SK-N-MC (cell line): Measurements from ENCODE around the gene ARHGAP31.

Source experiments
- DNase-seq: peaks from one replicate; pipeline ENCODE4 v3.0.0-alpha.2; 2011; ENCODE audit warnings: low read depth, low spot score
- H3K27ac ChIP-seq: fragments of 200-600 bp; sonication (generic); 2 replicates; pipeline ENCODE4 v1.5.1; 2016; ENCODE audit warnings: mixed run types
- H3K36me3 ChIP-seq: fragments of 200-600 bp; sonication (generic); 2 replicates; pipeline ENCODE4 v1.6.1; 2017; ENCODE audit warnings: antibody characterized with exemption, low read length, mixed read lengths; ENCODE audit not compliant: insufficient read depth
- H3K4me3 ChIP-seq: fragments of 200-600 bp; sonication (generic); 2 replicates; pipeline ENCODE4 v1.5.1; 2016
- H3K9ac ChIP-seq: fragments of 200-600 bp; sonication (generic); 2 replicates; pipeline ENCODE4 v1.8.0; 2017; ENCODE audit warnings: mixed run types, mixed read lengths; ENCODE audit not compliant: insufficient read length
- H3K9me3 ChIP-seq: fragments of 200-600 bp; sonication (generic); 2 replicates; pipeline ENCODE4 v1.6.1; 2017; ENCODE audit warnings: low read depth, mild to moderate bottlenecking, antibody characterized with exemption, low read length, moderate library complexity, mixed read lengths
- EZH2 ChIP-seq: fragments of 200-600 bp; sonication (generic); IDR thresholded peaks from one replicate; pipeline ENCODE4 v1.6.1; 2017; ENCODE audit warnings: antibody characterized with exemption
- FOXP2 ChIP-seq: optimal IDR thresholded peaks from 2 replicates; pipeline ENCODE3; 2011; ENCODE audit warnings: mild to moderate bottlenecking, moderate library complexity; ENCODE audit not compliant: insufficient read depth; ENCODE audit errors: extremely low read length, control extremely low read depth
- POLR2AphosphoS5 ChIP-seq: IDR thresholded peaks from 2 replicates; pipeline ENCODE4 v1.6.1; 2012; ENCODE audit warnings: mild to moderate bottlenecking, low read depth, low read length, borderline replicate concordance

ARHGAP31 gene

DNA sequence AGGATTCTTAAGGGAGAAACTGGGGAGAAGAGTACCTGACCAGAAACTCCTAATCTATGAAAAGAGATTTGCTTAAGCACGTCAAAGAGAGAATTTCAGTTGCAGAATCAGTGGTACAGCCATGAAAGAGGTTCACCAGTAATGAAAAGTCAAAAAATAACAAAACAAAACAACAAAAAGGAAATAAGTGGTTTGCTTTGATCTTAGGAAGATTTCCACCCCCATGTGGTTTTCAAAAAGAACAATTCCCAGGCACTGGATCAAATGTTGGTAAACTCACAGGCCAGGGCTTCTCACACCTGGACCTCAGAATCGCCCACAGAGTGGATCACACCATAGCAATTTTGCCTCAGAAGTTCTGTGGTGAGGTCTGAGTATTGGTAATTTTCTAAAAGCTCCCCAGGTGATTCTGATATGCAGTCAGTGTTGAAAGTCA is 101.8 kb downstream of the ARHGAP31 start:
- no peak for DNase-seq
- Histone ChIP-seq H3K4me3 (no peak overlapping the region), H3K9ac (no peak overlapping the region), H3K9me3 (no peaks in the 10 kb centered on the region), H3K36me3 (peaks cover 19% of the 10 kb centered on the region), H3K27ac (no peak overlapping the region)
- TF ChIP-seq POLR2AphosphoS5 (no peak), EZH2 (no peak), FOXP2 (no peak)

DNA sequence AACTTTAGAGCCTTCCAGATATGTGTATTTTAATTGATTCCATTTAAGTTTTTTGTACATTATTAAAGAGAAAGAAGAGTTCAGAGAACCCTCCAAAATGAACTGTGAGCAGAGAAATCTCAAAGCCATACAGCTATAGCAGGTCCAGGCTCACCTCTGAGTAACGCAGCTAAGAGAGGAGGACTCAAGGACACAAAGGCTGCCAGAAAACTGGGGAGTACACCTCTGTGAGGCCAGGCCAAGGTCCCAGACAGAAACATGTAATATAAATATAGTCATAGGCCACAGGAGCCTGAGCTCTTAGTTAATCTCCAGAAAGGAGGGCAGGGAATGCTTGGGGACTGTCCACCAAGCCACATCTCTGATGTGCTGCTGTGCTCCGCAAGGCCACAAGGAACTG is 102.7 kb downstream of the ARHGAP31 start:
- Histone ChIP-seq H3K9me3 (no peaks in the 10 kb centered on the region), H3K9ac (no peak overlapping the region), H3K4me3 (no peak overlapping the region), H3K27ac (no peak overlapping the region), H3K36me3 (peaks cover 19% of the 10 kb centered on the region)
- TF ChIP-seq EZH2 (no peak), POLR2AphosphoS5 (no peak), FOXP2 (no peak)
- no peak for DNase-seq

DNA sequence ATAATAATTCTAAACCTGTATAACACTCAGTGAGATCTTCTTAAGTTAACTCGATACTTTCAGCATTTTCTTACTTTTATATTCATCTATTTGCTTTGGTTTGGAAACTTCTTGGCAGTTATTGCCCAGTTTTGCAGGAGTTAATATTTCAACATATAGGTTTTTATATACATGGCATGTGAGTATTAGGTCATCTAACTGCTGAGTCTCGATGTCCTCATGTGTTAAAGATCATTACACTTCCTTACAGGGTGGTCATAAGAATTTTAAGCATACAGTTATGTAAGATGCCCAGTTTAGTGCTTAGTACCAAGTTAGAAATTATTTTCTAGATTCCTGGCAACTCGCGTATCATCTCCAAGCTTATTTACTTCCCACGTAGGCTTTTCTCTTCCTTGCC is 106.3 kb downstream of the ARHGAP31 start:
- H3K9me3 ChIP-seq: no peaks in the 10 kb centered on the region
- H3K27ac ChIP-seq: no peak overlapping the region
- H3K9ac ChIP-seq: no peak overlapping the region
- TF ChIP-seq POLR2AphosphoS5 (no peak), FOXP2 (no peak), EZH2 (no peak)
- no peak overlapping the region for H3K4me3 ChIP-seq
- no peak for DNase-seq
- peaks cover 17% of the 10 kb centered on the region for H3K36me3 ChIP-seq

DNA sequence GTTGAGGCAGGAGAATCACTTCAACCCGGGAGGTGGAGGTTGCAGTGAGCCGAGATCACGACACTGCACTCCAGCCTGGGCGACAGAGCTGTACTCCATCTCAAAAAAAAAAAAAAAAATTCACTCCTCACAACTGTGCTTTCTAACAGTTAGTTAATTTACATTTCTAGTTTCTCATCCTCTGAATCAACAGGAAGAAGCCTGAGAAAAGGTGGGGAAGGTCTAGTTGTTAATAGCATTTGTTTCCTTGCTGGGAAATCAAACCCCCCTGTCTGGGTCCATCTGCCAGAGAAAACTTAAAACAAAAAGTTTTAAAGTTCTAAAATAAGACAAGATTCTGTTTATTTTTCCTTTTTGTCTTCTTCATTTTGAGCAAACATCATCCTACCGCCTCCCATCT is 106.9 kb downstream of the ARHGAP31 start:
- Histone ChIP-seq H3K9ac (no peak overlapping the region), H3K9me3 (no peaks in the 10 kb centered on the region), H3K4me3 (no peak overlapping the region), H3K36me3 (peaks cover 14% of the 10 kb centered on the region), H3K27ac (no peak overlapping the region)
- no peak for DNase-seq
- TF ChIP-seq POLR2AphosphoS5: no peak
- no peak for TF ChIP-seq FOXP2
- no peak for TF ChIP-seq EZH2

DNA sequence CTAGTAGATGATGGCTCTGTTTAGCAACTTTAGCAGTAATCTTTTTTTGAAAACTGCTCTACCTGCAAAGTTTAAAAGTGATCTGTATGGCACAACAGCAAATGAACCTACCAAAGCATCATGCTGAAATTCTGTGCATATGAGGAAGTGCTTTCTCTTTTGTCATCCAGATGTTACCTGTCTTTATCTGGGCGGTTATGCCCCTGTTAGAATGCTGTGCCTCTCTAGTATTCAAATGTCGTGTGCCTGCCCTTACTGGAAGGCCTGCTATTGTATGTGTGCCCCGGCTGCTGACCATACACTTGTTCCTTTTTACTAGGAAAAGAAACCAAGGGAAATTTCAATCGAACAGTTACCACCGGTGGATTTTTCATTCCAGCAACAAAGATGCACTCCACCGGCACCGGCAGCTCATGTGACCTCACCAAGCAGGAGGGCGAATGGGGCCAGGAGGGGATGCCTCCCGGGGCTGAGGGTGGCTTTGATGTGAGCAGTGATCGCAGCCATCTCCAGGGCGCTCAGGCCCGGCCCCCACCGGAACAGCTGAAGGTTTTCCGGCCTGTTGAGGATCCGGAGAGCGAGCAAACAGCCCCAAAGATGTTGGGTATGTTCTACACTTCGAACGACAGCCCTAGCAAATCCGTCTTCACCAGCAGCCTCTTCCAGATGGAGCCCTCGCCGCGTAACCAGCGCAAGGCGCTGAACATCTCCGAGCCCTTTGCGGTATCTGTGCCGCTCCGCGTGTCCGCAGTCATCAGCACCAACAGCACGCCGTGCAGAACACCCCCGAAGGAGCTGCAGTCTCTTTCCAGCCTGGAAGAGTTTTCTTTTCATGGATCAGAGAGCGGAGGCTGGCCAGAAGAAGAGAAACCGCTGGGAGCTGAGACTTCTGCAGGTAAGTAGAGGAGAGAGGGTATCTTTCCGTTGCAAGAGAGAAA is 107.6 kb downstream of the ARHGAP31 start:
- DNase-seq: no peak
- no peak for TF ChIP-seq POLR2AphosphoS5
- TF ChIP-seq EZH2: no peak
- no peak for TF ChIP-seq FOXP2
- H3K4me3 ChIP-seq: no peak overlapping the region
- peaks cover 13% of the 10 kb centered on the region for H3K36me3 ChIP-seq
- H3K27ac ChIP-seq: no peak overlapping the region
- no peaks in the 10 kb centered on the region for H3K9me3 ChIP-seq
- no peak overlapping the region for H3K9ac ChIP-seq

DNA sequence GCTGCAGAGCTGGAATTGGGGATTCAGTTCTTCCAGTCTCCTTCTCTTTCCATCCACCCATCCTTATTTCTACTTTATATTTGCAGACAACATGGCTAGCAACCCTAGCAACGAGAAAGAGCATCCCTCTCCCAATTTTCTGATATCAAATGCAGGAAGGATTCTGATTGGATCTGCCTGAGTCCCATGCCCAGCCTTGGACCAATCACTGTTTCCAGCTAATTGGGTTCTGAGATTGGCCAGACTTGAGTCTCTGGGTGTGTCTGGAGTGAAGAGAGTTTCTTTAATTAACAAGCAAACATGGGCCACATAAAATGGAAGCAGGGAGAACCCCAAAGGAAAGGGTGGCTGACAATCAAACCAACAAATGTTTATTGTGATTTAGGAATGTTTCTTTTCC is 108.6 kb downstream of the ARHGAP31 start:
- Histone ChIP-seq H3K9me3 (no peaks in the 10 kb centered on the region), H3K36me3 (peaks cover 13% of the 10 kb centered on the region), H3K27ac (no peak overlapping the region)

DNA sequence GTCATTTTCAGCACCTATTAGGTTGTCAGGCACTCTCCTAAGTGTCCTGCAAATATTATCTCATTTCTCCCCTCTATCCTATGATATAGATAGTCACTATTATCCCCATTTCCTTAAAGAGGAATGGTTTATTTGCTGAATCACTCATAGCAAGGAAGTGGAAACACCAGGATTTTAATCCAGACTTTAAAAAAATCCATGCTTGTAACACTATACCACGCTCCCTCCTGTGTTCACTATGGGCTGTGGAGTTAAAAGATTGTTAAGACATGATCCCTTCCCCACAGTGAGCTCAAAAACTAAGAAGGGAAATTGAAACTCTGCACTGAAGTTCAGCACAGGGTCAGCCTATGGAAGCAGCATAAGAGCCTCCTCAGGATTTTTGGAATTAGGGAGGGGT is 109.0 kb downstream of the ARHGAP31 start:
- H3K9ac ChIP-seq: no peak overlapping the region
- H3K4me3 ChIP-seq: no peak overlapping the region
- no peaks in the 10 kb centered on the region for H3K9me3 ChIP-seq
- peaks cover 13% of the 10 kb centered on the region for H3K36me3 ChIP-seq
- DNase-seq: no peak
- H3K27ac ChIP-seq: no peak overlapping the region
- TF ChIP-seq EZH2: no peak
- TF ChIP-seq POLR2AphosphoS5: no peak
- no peak for TF ChIP-seq FOXP2

More for the DNA sequence above, 108.6 kb downstream of the ARHGAP31 start:
- TF ChIP-seq POLR2AphosphoS5 (no peak), EZH2 (no peak), FOXP2 (no peak)
- no peak for DNase-seq
- H3K4me3 ChIP-seq: no peak overlapping the region
- no peak overlapping the region for H3K9ac ChIP-seq

DNA sequence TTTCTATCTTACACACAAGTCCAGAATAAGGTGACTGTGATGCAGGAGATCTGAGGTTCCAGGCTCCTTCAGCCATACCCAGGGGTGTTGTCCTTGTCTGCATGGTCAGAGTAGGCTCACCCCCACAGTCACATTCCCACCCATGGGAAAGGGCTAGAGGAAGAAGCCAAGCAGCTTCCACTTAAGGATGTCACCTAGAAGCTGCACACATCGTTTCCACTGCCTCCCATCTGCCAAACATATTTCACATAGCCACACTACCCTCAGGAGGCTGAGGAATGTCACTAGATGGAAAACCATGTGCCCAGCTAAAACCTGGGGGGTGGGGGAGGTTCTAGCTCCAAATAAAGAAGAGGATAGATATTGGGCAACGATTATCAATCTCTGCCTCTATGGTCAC is 111.1 kb downstream of the ARHGAP31 start:
- Histone ChIP-seq H3K36me3 (peaks cover 9% of the 10 kb centered on the region; the same call in 1 of the 2 replicates), H3K9ac (no peak overlapping the region)
- TF ChIP-seq FOXP2 (no peak), EZH2 (no peak), POLR2AphosphoS5 (no peak)

More for the DNA sequence above, 111.1 kb downstream of the ARHGAP31 start:
- H3K9me3 ChIP-seq: no peaks in the 10 kb centered on the region
- no peak overlapping the region for H3K4me3 ChIP-seq
- DNase-seq: no peak
- no peak overlapping the region for H3K27ac ChIP-seq
